ENCODE results near the gene PLPP1.

The PLPP1 gene

GRCh38 chr5:55445791-55446190 lies 89.0 kb downstream of the PLPP1 start:
- no peak for DNase-seq

GRCh38 chr5:55441954-55442353 lies 92.8 kb downstream of the PLPP1 start:
- no peak for DNase-seq

GRCh38 chr5:55441107-55441771 lies 93.5 kb downstream of the PLPP1 start:
- DNase-seq, result no peak

GRCh38 chr5:55440188-55440646 lies 94.5 kb downstream of the PLPP1 start:
- peak; percentile 26 for DNase-seq

- DNase-seq, result no peak
Measured at GRCh38 chr5:55438998-55439397, 95.8 kb downstream of the PLPP1 start.

GRCh38 chr5:55437859-55438206 lies 96.9 kb downstream of the PLPP1 start:
- DNase-seq, result no peak

- no peak for DNase-seq
Measured at GRCh38 chr5:55437452-55437851, 97.3 kb downstream of the PLPP1 start.

- no peak for DNase-seq
Measured at GRCh38 chr5:55432549-55432948, 102.2 kb downstream of the PLPP1 start.

- no peak for DNase-seq
Measured at GRCh38 chr5:55429613-55430253, 105.0 kb downstream of the PLPP1 start.

- no peak for DNase-seq
Measured at GRCh38 chr5:55429221-55429612, 105.5 kb downstream of the PLPP1 start.

GRCh38 chr5:55427157-55427556 lies 107.6 kb downstream of the PLPP1 start:
- no peak for DNase-seq

GRCh38 chr5:55426455-55426854 lies 108.3 kb downstream of the PLPP1 start:
- DNase-seq, result no peak

- peak; percentile 91 for DNase-seq
Measured at GRCh38 chr5:55421074-55421529, 113.7 kb downstream of the PLPP1 start.

GRCh38 chr5:55418994-55419968 lies 115.5 kb downstream of the PLPP1 start:
- no peak for DNase-seq

GRCh38 chr5:55416306-55416705 lies 118.5 kb downstream of the PLPP1 start:
- no peak for DNase-seq

GRCh38 chr5:55415071-55415470 lies 119.7 kb downstream of the PLPP1 start:
- DNase-seq, result no peak

GRCh38 chr5:55413644-55414043 lies 121.1 kb downstream of the PLPP1 start:
- no peak for DNase-seq

GRCh38 chr5:55411876-55412275 lies 122.9 kb downstream of the PLPP1 start:
- no peak for DNase-seq

- no peak for DNase-seq
Measured at GRCh38 chr5:55410845-55411244, 123.9 kb downstream of the PLPP1 start.

GRCh38 chr5:55409775-55410174 lies 125.0 kb downstream of the PLPP1 start:
- no peak for DNase-seq

GRCh38 chr5:55407984-55408383 lies 126.8 kb downstream of the PLPP1 start:
- no peak for DNase-seq

GRCh38 chr5:55407059-55407684 lies 127.6 kb downstream of the PLPP1 start:
- DNase-seq, result peak; percentile 17

GRCh38 chr5:55406292-55406691 lies 128.5 kb downstream of the PLPP1 start:
- no peak for DNase-seq

Measured in activated CD4-positive, alpha-beta T cell treated with anti-CD3 and anti-CD28 coated beads, Interleukin-10, Interleukin-2, amounts not matched to agents 100 ng/mL and 50 ng/mL, durations not matched to agents 16 hours and 8 hours (primary cell).